Activated CD4-positive, alpha-beta T cell treated with anti-CD3 and anti-CD28 coated beads, Interleukin-2, amount 50 U/mL, for 1 hour (primary cell): ENCODE data around the gene CACUL1.
"Not testable (repeated sequence)": the region's sequence is repeated elsewhere in the genome, so short reads cannot be mapped to it uniquely, and the experiment has no call there.

Experiments used
- DNase-seq: peaks from one replicate; pipeline ENCODE4 v3.0.0-alpha.2; 2020

Gene CACUL1

DNA sequence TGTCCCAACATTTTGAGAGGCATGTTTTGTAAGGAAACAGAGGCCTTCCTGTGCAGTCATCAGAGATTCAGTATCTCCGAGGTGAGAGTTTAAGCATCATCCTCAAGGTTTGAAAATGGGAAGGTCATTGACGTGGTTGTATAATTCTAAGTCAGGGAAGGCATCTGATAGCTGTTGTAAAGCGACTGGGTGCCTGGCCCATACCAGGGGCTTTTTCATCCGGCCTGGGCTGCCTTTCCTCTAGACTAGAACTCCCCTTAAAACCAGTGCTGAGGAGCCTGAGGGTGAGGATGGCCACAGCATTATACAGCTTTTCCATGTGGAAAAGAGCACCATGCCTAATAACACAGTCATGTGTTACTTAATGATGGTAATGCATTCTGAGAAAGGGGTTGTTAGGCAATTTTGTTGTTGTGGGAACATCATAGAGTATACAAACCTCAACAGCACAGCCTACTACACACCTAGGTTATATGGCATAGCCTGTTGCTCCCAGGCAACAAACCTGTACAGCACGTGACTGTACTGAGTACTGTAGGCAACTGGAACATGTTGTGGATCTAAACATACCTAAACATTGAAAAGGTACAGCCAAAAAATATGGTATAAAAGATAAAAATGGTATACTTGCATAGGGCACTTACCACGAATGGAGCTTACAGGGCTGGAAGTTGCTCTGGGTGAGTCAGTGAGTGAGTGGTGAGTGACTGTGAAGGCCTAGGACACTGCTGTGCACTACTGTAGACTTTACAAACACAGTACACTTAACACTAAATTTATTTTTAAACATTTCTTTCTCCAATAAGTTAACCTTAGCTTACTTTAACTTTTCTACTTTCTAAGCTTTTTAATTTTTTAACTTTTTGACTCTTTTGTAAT is 13.5 kb upstream of the CACUL1 start:
- no peak for DNase-seq

GRCh38 chr10:118767297-118768040 is 12.7 kb upstream of the CACUL1 start:
- no peak for DNase-seq

GRCh38 chr10:118764195-118764594 is 9.4 kb upstream of the CACUL1 start:
- no peak for DNase-seq

DNA sequence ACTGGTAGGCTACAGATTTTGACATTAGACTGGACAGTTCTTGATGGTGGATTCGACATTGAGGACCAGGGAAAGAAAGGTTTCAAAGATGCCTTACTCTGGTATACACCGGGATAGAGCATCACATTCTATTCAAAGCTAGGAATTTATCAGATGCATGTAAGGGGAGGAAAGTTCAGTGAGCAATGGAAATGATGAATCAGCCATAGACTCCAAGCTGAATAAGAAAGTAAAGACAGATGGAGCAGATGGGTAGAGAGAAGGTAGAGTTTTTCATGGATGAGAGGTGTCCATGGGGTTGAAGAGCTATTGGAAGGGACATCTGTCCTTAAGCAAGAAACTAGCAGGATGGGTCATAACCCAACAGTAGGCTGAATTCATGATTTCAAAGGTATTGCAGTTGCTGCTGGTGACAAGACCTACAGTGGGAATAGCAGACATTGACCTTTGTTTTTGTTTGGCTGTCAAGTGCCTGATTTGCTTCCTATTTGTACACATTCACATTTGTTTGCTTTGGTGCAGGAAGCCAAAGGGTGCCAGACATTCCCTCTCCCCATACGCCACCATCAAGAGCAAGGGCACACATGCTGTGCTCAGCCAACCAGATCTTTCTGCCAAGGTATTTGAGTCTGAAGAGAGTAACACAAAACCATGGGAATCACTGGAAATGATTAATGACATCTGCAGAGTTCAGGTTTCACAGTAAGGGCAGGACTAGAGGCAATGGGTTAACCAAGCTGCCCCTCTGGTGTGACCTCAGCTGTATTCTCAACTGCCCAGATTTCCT is 8.6 kb upstream of the CACUL1 start:
- DNase-seq, result no peak

GRCh38 chr10:118760265-118760664 is 5.5 kb upstream of the CACUL1 start:
- no peak for DNase-seq

GRCh38 chr10:118758449-118758848 is 3.7 kb upstream of the CACUL1 start:
- no peak for DNase-seq

- DNase-seq, result peak; percentile 32
Measured at GRCh38 chr10:118754229-118754555, 578 bp downstream of the CACUL1 start.

GRCh38 chr10:118753331-118754228 is 1.2 kb downstream of the CACUL1 start:
- DNase-seq, result no peak

GRCh38 chr10:118752409-118752808 is 2.4 kb downstream of the CACUL1 start:
- no peak for DNase-seq

DNA sequence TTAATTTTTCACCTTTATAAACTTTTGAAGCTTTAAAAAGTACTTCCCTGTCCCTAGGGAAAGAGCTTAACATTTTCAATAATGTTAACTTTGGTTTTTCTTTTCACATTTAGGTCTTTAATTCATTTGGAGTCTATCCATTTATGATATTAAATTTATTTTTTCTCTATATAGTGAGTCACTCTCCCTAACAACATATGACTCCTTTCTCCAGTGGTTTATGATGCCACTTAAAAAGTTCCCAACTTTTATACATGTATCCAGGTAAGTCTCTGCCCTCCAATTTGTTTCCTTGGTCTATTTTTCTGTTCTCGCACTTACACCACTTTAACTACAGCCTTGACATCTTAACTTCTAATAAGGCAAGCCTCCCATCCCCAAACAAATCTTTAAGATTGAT is 3.5 kb downstream of the CACUL1 start:
- DNase-seq, result no peak

GRCh38 chr10:118748041-118748440 is 6.7 kb downstream of the CACUL1 start:
- no peak for DNase-seq

DNA sequence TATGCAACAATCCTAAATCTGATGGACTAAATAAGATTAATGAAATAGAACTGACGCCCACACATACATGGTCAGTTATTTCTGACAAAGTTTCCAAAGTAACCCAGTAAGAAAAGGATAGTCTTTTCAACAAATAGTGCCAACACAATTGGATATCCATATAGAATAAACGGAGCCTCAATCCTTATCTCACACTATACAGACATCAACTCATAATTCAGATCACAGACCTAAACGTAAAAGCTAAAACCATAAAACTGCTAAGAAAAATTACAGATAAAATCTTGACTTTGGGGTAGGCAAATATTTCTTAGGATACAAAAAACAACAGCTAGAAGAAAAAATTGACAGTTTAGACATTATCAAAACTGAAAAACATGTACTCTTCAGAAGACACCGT is 8.5 kb downstream of the CACUL1 start:
- no peak for DNase-seq

DNA sequence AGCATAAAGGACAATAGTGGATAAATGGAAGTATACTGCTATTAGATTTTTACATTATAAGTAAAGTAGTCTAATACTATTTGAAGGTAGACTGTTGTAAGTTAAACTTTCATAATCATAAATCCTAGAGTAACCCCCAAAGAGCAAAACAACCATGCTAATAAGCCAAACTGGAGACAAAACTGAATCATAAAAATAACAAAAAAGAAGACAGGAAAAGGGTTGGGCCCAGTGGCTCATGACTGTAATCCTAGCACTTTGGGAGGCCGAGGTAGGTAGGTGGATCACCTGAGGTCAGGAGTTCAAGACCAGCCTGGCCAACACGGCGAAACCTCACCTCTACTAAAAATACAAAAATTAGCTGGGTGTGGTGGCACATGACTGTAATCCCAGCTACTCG is 9.7 kb downstream of the CACUL1 start:
- no peak for DNase-seq

GRCh38 chr10:118744346-118744918 is 10.3 kb downstream of the CACUL1 start:
- not testable (repeated sequence) for DNase-seq

- DNase-seq, result no peak
Measured at GRCh38 chr10:118742782-118743181, 12.0 kb downstream of the CACUL1 start.

- no peak for DNase-seq
Measured at GRCh38 chr10:118742032-118742431, 12.7 kb downstream of the CACUL1 start.

DNA sequence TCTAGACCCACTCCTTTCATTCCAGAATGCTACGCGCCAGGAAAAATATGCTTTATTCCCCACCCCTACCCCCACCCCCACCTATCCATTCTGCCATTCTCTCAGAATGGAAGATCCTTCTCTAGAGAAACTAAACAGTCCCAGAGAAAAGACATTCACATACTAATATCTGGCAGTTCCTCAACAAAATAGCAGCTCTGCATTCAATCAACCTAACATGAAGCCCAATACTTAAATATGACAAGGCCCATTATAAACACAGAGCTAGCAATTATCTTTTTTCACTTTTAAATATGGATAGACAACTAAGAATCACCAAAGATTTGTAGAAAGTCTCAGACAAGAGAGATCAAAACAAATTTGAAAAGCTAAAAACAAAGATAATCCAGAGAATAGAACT is 16.4 kb downstream of the CACUL1 start:
- no peak for DNase-seq

- DNase-seq, result no peak
Measured at GRCh38 chr10:118737603-118738302, 17.0 kb downstream of the CACUL1 start.

DNA sequence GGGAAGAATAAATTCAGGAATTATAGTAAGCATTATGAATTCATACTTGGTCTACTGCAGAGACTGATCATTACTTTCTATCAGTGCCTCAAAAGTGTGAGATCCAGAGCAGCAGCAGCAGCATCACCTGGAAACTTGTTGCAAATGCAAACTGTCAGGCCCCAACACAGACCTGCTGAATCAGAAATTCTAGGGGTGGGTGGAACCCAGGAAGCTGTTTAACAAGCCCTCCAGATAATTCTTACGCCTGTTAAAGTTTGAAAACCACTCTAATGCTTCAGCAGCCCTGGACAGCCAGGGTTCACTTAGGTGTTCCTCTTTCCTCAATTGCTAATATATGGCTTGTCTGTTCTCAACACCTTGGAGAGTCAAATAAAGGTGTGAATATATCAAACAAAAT is 19.5 kb downstream of the CACUL1 start:
- DNase-seq, result no peak

DNA sequence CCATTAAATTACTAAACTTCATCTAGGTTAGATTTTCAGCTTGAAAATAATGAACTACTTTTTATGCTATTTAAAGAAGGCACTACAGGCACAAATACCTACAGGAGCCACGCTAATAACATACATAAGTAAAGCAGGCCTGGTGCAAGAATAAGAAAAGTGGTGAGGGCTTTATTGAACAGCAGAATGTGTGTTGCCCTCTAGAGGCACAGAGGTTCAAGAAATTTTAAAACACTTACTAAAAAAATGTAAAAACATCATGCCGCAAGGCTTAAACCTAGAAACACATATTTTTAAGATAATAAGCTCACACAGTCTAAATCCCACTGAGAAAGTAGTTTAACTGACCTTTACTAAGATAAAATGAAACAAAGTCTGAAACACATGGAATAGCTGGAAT is 20.3 kb downstream of the CACUL1 start:
- DNase-seq, result no peak
